Retinal pigment epithelial cell (primary cell): ENCODE data around the gene TMTC1.

Experiments
- DNase-seq: peaks from one replicate; pipeline ENCODE4 v3.0.0-alpha.2; 2010; ENCODE audit warnings: low read depth
- H3K4me3 ChIP-seq: 2 replicates; pipeline ENCODE4 v1.5.1; 2011; ENCODE audit warnings: mild to moderate bottlenecking, low read length, control low read depth, moderate library complexity
- TF ChIP-seq, protein P1 (sequence below): conservative IDR thresholded peaks from 2 replicates; pipeline ENCODE4 v1.5.1; 2011; ENCODE audit warnings: low read depth, low read length, control low read depth, inconsistent platforms

TMTC1 gene

DNA sequence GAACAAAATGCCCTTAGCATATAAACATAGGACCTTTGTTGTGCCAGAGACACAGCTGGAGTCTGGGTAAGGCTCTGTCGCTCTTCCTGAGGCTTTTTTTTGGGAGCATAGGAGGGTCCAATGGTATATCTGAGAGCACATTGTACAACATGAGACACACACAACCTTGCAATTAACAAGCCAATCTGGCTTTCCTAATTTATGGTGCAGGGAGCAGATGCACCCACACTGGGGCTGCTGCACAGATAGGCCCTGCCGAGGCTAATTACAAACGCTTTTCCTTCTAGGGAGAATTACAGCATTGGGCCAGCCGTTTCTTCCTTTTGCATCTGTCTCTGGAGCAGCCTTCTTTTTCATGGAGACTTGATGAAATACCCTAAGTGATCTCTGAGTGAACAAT lies 211.3 kb downstream of the TMTC1 start:
- H3K4me3 ChIP-seq: no peak overlapping the region
- DNase-seq: no peak
- TF ChIP-seq, protein P1, sequence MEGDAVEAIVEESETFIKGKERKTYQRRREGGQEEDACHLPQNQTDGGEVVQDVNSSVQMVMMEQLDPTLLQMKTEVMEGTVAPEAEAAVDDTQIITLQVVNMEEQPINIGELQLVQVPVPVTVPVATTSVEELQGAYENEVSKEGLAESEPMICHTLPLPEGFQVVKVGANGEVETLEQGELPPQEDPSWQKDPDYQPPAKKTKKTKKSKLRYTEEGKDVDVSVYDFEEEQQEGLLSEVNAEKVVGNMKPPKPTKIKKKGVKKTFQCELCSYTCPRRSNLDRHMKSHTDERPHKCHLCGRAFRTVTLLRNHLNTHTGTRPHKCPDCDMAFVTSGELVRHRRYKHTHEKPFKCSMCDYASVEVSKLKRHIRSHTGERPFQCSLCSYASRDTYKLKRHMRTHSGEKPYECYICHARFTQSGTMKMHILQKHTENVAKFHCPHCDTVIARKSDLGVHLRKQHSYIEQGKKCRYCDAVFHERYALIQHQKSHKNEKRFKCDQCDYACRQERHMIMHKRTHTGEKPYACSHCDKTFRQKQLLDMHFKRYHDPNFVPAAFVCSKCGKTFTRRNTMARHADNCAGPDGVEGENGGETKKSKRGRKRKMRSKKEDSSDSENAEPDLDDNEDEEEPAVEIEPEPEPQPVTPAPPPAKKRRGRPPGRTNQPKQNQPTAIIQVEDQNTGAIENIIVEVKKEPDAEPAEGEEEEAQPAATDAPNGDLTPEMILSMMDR: no peak

DNA sequence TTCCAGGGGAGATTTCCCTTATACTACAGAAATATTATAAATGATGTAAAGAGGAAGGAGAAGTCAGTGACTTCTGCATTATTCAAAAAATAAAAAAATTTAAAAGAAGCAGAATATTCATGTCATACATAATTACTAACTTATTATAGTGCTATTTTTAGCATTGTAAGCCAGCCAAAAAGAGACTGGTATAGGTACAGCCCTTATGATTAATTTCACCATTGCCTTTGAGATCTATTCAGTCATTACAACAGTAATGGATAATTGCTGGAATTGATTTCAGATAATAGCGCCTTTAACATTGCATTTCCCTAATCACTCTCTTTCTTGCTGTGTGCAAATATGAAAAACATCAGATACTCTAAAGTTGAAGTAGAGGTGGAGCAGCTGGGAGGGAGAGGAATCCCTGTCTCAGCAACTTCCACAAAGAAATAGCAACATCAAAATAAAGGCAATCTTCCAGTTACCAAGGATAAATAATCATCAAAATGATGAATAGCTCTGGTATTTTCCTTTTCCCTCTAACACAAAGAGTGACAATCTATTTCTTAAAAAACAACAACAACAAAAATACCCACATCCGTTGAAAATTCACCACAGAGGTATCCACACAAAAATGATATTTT lies 214.5 kb downstream of the TMTC1 start:
- TF ChIP-seq, protein P1: no peak
- no peak for DNase-seq

DNA sequence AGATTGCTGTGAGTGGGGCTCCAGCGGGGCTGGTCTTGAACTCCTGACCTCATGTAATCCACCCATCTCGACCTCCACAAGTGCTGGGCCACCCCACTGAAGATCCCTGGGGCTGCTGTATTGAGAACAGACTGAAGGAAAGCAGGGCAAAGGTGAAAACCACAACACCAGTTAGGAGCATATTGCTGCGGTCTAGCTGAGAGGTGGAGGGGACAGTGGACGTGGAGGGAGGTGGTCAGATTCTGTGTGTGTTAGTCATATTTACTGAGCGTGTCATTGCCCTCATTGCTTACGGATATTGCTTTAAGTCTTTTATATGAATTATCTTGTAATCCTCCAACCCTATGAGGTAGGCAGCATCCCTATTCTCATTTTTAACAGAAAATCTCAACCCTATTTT lies 217.3 kb downstream of the TMTC1 start:
- TF ChIP-seq, protein P1: no peak
- DNase-seq: no peak
- no peak overlapping the region for H3K4me3 ChIP-seq

More for the DNA sequence above, 214.5 kb downstream of the TMTC1 start:
- H3K4me3 ChIP-seq: no peak overlapping the region

DNA sequence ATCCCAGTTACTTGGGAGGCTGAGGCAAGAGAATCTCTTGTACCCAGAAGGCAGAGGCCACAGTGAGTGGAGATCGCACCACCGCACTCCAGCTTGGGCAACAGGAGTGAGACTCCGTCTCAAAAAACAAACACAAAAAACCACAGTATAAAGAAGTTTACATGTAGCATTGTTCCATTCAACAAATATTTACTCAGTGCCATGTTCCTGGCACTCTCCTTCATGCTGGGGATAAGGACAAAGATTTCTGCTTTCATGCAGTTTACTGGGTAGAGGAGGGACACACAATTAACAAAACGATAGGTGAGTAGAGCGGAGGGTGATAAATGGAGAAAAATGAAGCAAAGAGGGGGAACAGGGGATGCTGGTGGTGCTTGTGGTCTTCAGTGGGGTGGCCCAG lies 218.0 kb downstream of the TMTC1 start:
- DNase-seq: no peak
- TF ChIP-seq, protein P1: no peak

DNA sequence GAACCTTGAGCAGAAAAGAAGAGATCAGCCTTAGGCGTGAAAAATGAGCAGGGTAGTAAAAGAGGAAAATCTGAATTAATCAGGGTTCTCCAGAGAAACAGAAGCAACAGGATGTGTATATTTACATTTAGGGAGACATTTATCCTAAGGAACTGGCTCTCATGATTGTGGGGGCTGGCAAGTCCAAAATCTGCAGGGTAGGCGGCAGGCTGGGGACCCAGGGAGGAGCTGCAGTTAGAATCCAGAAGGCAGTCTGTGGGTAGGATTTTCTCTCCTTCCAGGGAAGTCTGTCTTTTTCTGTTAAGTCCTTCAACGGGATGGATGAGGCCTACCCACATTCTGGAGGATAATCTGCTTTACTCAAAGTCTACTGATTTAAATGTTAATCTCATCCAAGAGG lies 218.8 kb downstream of the TMTC1 start:
- TF ChIP-seq, protein P1: no peak
- no peak for DNase-seq
- no peak overlapping the region for H3K4me3 ChIP-seq

More for the DNA sequence above, 218.0 kb downstream of the TMTC1 start:
- H3K4me3 ChIP-seq: no peak overlapping the region

DNA sequence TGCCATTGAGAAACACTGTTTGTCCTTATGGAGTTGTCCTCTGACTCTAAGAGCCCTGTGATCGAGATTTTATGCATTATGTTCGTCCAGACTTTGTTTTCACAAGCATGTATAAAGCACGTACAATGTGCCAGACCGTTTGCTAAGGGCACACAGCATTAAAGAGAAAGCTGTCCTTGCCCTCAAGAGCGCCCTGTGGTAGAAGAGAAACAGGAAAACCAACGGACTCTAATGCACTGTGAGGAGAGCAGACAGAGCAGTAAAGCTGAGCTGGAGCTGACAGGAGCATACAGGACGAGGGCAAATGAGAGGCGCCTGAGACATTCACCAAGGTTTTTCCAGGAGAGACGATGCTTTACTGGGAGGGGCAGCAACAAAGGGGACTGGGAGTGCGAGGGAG lies 220.1 kb downstream of the TMTC1 start:
- TF ChIP-seq, protein P1: no peak
- DNase-seq: no peak
- no peak overlapping the region for H3K4me3 ChIP-seq

DNA sequence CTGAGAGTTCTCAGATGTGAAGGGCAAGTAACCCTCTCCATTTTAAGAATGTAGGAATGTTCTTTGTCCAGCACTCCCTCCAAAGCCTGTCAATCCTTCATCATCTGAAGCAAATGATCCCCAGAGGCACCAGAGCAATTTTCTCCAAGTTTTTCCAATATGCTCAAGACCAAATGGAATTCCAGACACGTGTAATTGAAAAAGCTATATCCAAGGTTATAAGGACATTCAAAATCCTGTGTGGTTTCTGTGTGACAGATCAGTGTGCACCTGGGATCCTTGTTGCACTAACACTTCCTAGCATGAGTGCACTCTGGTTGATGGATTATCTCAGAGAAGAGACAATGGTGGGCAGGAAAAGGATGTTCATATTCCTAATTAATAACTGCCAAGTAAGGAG lies 220.7 kb downstream of the TMTC1 start:
- H3K4me3 ChIP-seq: no peak overlapping the region
- no peak for DNase-seq
- TF ChIP-seq, protein P1: no peak
